HFFc6 (cell line): ENCODE data around the gene IPPK. TPM values are rescaled to one million over a fixed set of nuclear protein-coding genes. Genes with fewer than 3 reads are reported as not detected.
A peak's percentile ranks its signal among the peaks of the same experiment; 100 is the strongest.

Experiments used
- DNase-seq: peaks from one replicate; pipeline ENCODE4 v3.0.0-alpha.2; 2018
- H3K27ac Mint-ChIP-seq: 2 replicates; pipeline ENCODE4 v1.8.0; 2020; ENCODE audit warnings: mild to moderate bottlenecking, mixed read lengths
- H3K27me3 Mint-ChIP-seq: 2 replicates; pipeline ENCODE4 v1.8.0; 2021; ENCODE audit warnings: mild to moderate bottlenecking, moderate library complexity, mixed read lengths; ENCODE audit not compliant: insufficient read depth
- H3K36me3 Mint-ChIP-seq: 2 replicates; pipeline ENCODE4 v1.8.0; 2021; ENCODE audit warnings: low read depth, mixed read lengths
- H3K4me1 Mint-ChIP-seq: 2 replicates; pipeline ENCODE4 v1.8.0; 2020; ENCODE audit warnings: low read depth, mixed read lengths
- H3K4me3 Mint-ChIP-seq: 2 replicates; pipeline ENCODE4 v1.8.0; 2020; ENCODE audit warnings: mild to moderate bottlenecking, moderate library complexity, mixed read lengths
- H3K9me3 Mint-ChIP-seq: 2 replicates; pipeline ENCODE4 v1.8.0; 2020; ENCODE audit warnings: mild to moderate bottlenecking, mixed read lengths
- total RNA-seq, 6 experiments: library from RNA; stranded (reverse); fragmentation: NEBNext Ultra II Directional; extraction: Animal tissue kit (Norgen Biotek cat#: 25700); gene quantifications; 2 replicates in 1 of 6; 3 replicates in 5 of 6; pipeline ENCODE4 v1.2.3, GENCODE V29; 2021
- TF ChIP-seq, protein P1 (sequence below): fragments of 200-600 bp; sonication (generic); IDR thresholded peaks from 2 replicates; pipeline ENCODE4 v1.5.0; 2021; ENCODE audit warnings: antibody characterized with exemption, mild to moderate bottlenecking

Gene IPPK
- total RNA-seq, 6 experiments from 2014 or later: 10.0 to 14.0 (median 12.5) TPM

DNA sequence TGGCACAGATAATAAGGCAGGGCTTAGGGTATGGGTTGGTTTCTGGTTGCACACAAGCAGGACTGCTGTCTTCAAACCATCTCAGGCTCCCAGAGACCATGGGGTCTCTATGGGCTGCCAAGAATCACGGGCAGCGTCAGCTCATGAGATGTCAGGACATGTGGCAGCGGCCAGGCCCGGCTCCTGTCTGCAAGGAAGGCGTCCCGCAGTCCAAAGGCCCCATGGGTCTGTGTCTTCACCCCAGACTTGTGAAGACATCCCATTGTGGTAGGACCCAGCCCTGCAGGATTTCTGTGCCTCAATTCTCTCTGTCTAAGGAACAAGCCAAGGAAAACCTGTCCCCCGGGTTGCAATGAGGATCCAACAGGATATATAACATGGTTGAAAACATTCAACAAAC lies 32.6 kb downstream of the IPPK start:
- Mint-ChIP-seq H3K27ac (no peak overlapping the region), H3K36me3 (peaks cover 9% of the 10 kb centered on the region), H3K27me3 (peaks cover 2% of the 10 kb centered on the region; the same call in 1 of the 2 replicates), H3K4me3 (no peak overlapping the region), H3K9me3 (no peaks in the 10 kb centered on the region), H3K4me1 (peaks cover 5% of the 10 kb centered on the region)
- TF ChIP-seq, protein P1, sequence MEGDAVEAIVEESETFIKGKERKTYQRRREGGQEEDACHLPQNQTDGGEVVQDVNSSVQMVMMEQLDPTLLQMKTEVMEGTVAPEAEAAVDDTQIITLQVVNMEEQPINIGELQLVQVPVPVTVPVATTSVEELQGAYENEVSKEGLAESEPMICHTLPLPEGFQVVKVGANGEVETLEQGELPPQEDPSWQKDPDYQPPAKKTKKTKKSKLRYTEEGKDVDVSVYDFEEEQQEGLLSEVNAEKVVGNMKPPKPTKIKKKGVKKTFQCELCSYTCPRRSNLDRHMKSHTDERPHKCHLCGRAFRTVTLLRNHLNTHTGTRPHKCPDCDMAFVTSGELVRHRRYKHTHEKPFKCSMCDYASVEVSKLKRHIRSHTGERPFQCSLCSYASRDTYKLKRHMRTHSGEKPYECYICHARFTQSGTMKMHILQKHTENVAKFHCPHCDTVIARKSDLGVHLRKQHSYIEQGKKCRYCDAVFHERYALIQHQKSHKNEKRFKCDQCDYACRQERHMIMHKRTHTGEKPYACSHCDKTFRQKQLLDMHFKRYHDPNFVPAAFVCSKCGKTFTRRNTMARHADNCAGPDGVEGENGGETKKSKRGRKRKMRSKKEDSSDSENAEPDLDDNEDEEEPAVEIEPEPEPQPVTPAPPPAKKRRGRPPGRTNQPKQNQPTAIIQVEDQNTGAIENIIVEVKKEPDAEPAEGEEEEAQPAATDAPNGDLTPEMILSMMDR: no peak
- no peak for DNase-seq

DNA sequence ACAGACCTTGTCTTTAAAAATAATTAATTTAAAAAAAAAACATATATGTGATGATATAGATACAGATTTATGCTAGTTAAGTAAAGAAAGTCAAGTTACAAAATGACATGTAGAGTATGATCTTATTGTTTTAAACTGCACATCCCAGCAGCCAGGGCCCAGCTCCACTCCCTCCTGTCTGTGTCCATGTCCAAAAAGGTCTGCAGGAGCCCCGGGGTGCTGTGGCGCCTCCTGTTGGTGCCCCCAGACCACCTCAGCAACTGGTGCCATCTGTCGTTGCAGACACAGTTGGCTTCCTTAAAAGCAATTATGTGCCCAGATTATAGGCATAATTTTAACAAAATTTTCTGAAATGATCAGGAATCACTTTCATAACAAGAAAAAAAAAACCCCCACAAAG lies 33.3 kb downstream of the IPPK start:
- TF ChIP-seq, protein P1: peak; percentile 57
- Mint-ChIP-seq H3K27me3 (peaks cover under 1% of the 10 kb centered on the region; the same call in 1 of the 2 replicates), H3K36me3 (peaks cover 7% of the 10 kb centered on the region), H3K9me3 (no peaks in the 10 kb centered on the region), H3K27ac (no peak overlapping the region), H3K4me1 (peaks cover 5% of the 10 kb centered on the region), H3K4me3 (no peak overlapping the region)
- DNase-seq: no peak

- Mint-ChIP-seq H3K4me1 (peaks cover 5% of the 10 kb centered on the region), H3K9me3 (no peaks in the 10 kb centered on the region), H3K27ac (no peak overlapping the region), H3K36me3 (peaks cover 4% of the 10 kb centered on the region), H3K4me3 (no peak overlapping the region), H3K27me3 (no peaks in the 10 kb centered on the region)
- TF ChIP-seq, protein P1: no peak
- no peak for DNase-seq
Measured at GRCh38 chr9:92635760-92636159, 34.2 kb downstream of the IPPK start.

DNA sequence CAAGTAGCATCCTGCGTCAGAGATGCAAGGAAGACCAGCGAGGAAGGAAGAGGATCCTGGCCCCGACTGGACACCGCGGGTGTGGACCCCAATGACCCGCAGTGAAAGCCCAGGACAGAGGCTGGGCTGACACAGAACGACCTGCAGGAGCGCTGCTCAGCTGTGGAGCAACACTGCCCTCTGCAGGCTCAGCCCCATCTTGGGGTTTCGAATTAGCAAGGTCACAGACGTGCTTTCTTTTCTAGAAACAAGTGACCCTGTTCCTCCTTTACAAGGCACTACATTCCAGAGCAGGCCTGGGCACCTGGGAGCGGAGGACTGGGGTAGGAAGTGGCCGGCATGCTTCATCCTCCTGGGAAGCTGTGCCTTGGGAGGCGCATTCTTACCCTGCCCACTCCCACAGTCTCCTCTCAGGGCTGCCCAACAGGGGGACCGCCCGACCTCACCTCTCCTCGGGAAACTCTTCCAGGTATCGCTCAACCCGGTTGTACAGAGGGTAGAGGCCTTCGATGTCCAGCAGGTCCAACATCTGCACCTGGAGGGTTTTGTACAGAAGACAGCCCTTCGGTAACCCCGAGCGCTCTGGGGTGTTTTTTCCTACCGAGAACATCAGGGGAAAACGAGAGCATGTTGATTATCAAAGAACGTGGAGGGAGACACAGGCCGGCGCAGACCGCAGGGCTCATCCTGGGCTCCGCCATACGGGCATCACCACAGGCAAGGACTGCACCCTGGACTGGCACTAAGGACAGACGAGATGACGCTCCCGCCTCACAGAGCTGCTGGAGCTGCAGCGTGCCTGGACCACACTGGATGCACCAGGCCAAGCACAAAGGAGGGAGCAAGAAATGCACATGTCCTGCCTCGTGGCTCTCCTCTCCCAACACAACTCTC lies 35.0 kb downstream of the IPPK start:
- peak overlapping the region; percentile 67; the same call in 1 of the 2 replicates for H3K27ac Mint-ChIP-seq
- no peak overlapping the region for H3K4me3 Mint-ChIP-seq
- H3K27me3 Mint-ChIP-seq: no peaks in the 10 kb centered on the region
- H3K4me1 Mint-ChIP-seq: peaks cover 5% of the 10 kb centered on the region
- no peaks in the 10 kb centered on the region for H3K9me3 Mint-ChIP-seq
- DNase-seq: peak; percentile 68
- H3K36me3 Mint-ChIP-seq: peaks cover 8% of the 10 kb centered on the region
- TF ChIP-seq, protein P1: peak; percentile 95

DNA sequence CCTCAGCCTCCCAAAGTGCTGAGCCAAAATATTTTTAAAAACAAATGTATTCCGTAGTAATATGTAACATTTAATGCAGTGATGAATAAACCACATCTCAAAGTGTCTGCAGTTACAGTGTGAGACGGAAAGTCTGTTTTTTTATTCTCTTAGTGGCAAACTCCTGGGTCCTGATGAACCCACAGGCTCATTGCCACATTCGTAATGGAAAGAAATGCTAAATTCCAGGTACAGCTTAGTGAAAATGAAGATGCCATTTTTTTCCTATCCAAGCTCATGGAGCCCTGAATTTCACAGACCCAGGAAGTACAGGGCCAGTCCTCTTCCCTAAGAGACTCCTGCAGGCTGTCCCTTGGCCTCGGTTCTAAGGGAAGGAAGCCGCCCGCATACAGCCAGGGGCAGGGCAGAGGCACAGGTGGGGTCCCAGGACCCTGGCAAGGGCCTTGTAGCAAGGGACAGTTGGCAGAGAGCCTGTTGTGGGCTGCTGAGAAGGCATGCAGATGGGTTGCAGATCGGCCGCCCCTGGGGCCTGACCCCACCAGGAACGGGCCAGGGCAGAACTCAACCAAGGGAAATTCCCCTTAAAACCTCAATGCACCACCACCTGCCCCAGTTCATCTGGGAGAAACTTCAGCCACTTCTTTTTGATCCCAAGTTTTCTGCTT lies 36.2 kb downstream of the IPPK start:
- Mint-ChIP-seq H3K36me3 (peaks cover 13% of the 10 kb centered on the region), H3K27ac (no peak overlapping the region), H3K27me3 (no peaks in the 10 kb centered on the region), H3K4me3 (no peak overlapping the region), H3K9me3 (no peaks in the 10 kb centered on the region), H3K4me1 (peaks cover 5% of the 10 kb centered on the region)
- TF ChIP-seq, protein P1: no peak
- no peak for DNase-seq
